SJSA1 (cell line): Measurements from ENCODE around the gene PRMT9. TPM values are rescaled to one million over a fixed set of nuclear protein-coding genes. Genes with fewer than 3 reads are reported as not detected.

Experiments used
- DNase-seq, 2 experiments: peaks; one replicate each; pipeline ENCODE4 v3.0.0-alpha.2; 2015 to 2020; ENCODE audit warnings: low spot score in 2 of 2, low read depth in 1 of 2
- H3K27ac ChIP-seq: fragments of 250-450 bp; sonication (Bioruptor Pico); 2 replicates; pipeline ENCODE4 v1.5.1; 2020; ENCODE audit warnings: mild to moderate bottlenecking, moderate library complexity
- H3K27me3 ChIP-seq: fragments of 250-450 bp; sonication (Bioruptor Pico); replicated peaks from 2 replicates; pipeline ENCODE4 v1.5.1; 2020; ENCODE audit warnings: mild to moderate bottlenecking, moderate library complexity
- H3K36me3 ChIP-seq: fragments of 250-450 bp; sonication (Bioruptor Pico); 2 replicates; pipeline ENCODE4 v1.5.1; 2020; ENCODE audit warnings: mild to moderate bottlenecking
- H3K4me1 ChIP-seq: fragments of 250-450 bp; sonication (Bioruptor Pico); replicated peaks from 2 replicates; pipeline ENCODE4 v1.6.1; 2021; ENCODE audit warnings: mild to moderate bottlenecking
- H3K4me3 ChIP-seq: fragments of 250-450 bp; sonication (Bioruptor Pico); 2 replicates; pipeline ENCODE4 v1.5.1; 2020; ENCODE audit warnings: mild to moderate bottlenecking
- H3K9me3 ChIP-seq: fragments of 250-450 bp; sonication (Bioruptor Pico); replicated peaks from 2 replicates; pipeline ENCODE4 v1.5.1; 2020; ENCODE audit warnings: mild to moderate bottlenecking
- total RNA-seq: library from RNA; depleted of rRNA; stranded (reverse); fragments of >200 nt; shearing (Covaris generic); gene quantifications from 2 replicates; pipeline ENCODE4 v1.2.3, GENCODE V29; 2014; rRNA removed

PRMT9 gene
- 7.4 and 7.8 TPM in 2 replicates for total RNA-seq

DNA sequence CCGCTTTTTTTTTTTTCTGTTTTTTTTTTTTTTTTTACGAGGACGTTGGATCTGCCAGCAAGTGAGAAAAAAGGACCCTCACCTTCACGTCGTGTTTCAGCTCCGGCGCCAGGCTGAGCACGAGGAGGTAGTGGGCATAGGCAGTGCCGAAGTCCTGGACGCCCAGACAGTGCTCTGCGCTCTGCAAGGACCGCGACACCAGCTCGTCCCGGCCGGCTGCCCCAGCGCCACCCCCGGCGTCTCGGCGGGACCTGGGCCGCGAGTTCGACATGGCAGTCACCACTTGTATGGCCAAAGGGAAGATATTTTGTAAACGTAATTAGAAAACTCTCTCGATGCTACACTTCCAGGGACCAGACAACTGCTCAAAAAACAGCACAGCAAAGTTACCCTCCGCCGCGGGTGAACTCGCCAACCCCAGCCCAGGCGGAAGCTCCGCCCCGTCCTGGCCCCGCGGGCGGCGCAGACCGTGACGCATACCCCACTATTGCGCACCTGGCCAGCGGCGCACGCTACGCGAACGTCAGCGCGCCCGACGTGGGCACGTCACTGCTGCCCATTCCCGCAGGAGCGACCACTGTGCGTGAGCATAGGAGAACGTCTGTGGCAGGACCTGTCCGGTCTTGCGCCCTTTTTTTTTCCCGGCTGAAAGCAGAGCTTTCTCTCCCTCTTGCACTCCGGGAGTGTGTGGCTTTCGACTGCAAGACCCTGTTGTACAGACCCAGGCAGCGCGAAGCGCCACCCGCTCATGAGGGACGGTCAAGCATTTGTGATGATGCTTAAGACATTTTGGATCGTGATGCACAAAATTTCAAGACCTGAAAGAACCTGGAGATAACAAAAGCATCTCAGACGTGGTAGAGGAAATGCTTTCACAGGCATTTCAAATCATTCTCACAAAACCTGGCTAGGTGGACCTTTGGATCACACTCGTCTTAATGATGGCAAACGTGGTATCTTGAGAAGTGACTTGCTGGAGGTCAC, at the start of gene PRMT9:
PRMT9 (minus strand) TSS at position 447 of the 984 bp plus-strand sequence; CDS start at position 271, 176 bp downstream.
- Histone ChIP-seq H3K4me1 (peaks cover 9% of the 10 kb centered on the region), H3K27me3 (no peaks in the 10 kb centered on the region), H3K36me3 (no peaks in the 10 kb centered on the region), H3K4me3 (peak within 1 kb of the TSS; percentile 66), H3K9me3 (no peaks in the 10 kb centered on the region), H3K27ac (peak within 1 kb of the TSS; percentile 31)
- peak; percentile 87 for DNase-seq

DNA sequence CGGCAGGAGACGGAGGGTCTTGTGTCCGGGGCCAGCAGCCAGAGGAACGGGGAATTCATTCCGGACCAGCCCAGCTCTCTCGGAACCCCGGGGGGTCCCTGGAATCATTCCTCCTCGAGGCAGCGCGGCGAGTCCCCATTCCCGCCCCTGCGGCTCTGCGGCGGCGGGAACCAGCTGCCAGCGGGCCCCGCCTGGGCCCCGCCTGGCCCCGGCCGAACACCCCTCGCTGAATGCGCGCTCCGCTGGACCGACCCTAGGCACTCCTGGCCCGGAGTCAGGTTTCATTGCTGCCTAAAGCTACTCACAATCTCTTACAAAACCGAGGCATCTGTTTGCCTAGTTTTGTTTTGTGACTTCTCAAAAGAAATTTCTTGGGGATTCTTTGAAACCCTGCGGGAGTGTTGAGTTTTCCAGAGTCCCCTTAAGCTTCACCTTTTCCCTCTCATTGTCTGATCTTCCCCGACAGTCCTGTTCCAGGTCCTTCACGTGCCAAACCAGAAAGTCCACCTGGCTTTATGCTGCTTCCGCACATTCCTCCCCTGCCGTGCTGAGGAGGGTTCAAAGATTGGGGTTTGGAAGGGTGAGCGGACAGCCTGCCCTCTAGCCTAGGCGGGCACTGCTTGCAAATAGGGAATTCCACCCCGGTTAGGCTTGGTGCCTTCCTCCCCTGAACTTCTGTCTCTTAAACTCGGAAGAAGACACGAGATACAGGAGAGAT, 48.7 kb upstream of the PRMT9 start:
- peak overlapping the region; percentile 73 for H3K27ac ChIP-seq
- no peaks in the 10 kb centered on the region for H3K27me3 ChIP-seq
- DNase-seq, result peak in 1 of 2 experiments; percentile 52
- H3K9me3 ChIP-seq, result no peaks in the 10 kb centered on the region
- peak overlapping the region; percentile 91 for H3K4me3 ChIP-seq
- H3K4me1 ChIP-seq, result peaks cover 49% of the 10 kb centered on the region
- peaks cover 6% of the 10 kb centered on the region for H3K36me3 ChIP-seq

DNA sequence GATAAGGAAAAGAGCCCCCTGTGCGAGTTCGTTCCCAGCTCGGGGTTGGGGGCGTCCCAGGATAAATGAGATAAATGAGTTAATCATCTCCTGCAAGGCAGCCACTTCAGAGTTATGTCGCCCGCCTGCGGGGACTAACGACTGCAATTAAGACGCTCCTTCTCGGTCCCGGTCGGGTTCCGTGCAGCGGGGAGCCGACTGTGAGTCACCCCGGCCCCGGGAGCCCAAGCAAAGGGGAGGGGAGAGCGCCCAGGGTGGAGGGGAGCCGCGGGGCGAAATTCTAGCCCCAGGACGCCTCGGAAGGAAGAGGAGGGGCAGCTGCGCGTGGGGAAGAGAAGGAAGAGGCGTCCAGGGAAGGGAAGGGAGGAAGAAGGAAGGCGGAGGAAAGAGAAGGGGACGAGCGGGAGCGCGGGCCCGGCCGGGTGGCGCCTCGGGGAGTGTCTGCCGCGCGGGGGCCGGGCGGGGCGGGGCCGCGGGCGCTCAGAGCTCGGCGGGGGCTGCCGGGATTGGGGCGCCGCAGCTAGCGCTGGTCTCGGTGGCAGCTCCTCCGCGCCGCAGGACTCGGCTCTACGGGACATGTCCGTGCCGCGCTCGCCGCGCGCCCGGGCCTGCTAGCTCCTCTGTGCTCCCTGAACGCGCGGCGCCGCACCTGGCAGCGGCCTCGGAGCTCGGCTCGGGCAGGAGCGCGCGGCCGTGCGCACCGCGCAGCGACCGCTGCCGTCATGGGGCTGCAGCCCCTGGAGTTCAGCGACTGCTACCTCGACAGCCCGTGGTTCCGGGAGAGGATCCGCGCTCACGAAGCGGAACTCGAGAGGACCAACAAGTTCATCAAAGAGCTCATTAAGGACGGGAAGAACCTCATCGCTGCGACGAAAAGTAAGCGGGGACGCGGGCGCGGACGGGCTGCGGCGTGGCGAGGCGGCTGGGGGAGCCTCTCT, 47.9 kb upstream of the PRMT9 start, which contains the start of gene ARHGAP10:
ARHGAP10 (plus strand) TSS at position 509 of the 938 bp plus-strand sequence; CDS start at position 723, 214 bp downstream.
- peak within 1 kb of the TSS; percentile 73 for H3K27ac ChIP-seq
- H3K9me3 ChIP-seq, result no peaks in the 10 kb centered on the region
- H3K4me1 ChIP-seq, result peaks cover 40% of the 10 kb centered on the region
- H3K36me3 ChIP-seq, result peaks cover 6% of the 10 kb centered on the region
- H3K27me3 ChIP-seq, result no peaks in the 10 kb centered on the region
- peak within 1 kb of the TSS; percentile 91 for H3K4me3 ChIP-seq
- DNase-seq, result peak; percentile 88

DNA sequence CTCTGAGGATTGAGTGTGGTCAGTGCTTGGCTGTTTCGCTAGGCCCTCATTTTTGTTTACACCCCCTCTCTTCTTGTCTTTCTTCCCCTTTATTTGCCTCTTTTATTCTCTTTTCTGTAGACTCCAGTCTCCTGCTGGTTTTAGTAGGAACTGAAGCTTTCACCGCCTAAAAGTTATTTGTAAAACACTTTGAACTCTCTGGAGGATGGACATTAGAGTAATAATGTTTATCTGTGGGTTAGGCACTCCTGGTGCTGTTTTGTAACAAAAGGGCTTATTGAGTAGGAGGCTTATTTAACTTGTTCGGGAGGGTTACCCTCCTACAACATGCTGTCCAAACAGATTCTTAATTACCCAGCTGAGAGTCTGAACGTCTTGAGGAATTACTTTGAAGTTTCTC, 46.4 kb upstream of the PRMT9 start:
- no peak for DNase-seq

DNA sequence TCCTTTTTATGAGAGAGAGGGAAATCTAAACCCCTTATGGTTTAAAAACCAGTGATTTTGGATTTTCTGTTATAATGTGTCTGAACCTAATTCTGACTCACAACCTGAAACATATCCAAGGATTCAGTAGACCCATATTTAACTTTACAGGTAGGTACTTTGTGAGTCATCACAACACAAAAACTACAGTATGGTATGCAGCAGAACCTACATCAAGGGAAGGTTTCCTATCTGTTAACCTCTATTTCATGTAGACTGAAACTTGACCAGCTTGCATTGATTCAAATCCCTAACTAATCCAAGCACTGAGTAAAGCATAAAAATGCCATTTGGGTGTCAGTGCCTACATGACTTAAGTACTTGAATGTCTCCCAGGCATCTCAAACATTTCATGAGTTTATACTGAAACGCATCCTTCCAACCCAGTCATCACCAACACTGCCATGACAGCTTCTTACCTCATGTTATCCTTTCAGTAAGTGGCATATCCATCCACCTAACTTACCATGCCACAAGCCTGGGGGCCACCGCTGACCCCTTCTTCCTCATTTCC, 43.6 kb upstream of the PRMT9 start:
- H3K9me3 ChIP-seq, result no peaks in the 10 kb centered on the region
- H3K36me3 ChIP-seq, result peaks cover 6% of the 10 kb centered on the region
- H3K4me3 ChIP-seq, result no peak overlapping the region
- H3K27me3 ChIP-seq, result no peaks in the 10 kb centered on the region
- H3K4me1 ChIP-seq, result peaks cover 6% of the 10 kb centered on the region
- H3K27ac ChIP-seq, result no peak overlapping the region
- no peak for DNase-seq

More for the DNA sequence above, 46.4 kb upstream of the PRMT9 start:
- Histone ChIP-seq H3K27me3 (no peaks in the 10 kb centered on the region), H3K4me3 (no peak overlapping the region), H3K27ac (no peak overlapping the region), H3K36me3 (peaks cover 6% of the 10 kb centered on the region), H3K4me1 (peaks cover 27% of the 10 kb centered on the region), H3K9me3 (no peaks in the 10 kb centered on the region)

DNA sequence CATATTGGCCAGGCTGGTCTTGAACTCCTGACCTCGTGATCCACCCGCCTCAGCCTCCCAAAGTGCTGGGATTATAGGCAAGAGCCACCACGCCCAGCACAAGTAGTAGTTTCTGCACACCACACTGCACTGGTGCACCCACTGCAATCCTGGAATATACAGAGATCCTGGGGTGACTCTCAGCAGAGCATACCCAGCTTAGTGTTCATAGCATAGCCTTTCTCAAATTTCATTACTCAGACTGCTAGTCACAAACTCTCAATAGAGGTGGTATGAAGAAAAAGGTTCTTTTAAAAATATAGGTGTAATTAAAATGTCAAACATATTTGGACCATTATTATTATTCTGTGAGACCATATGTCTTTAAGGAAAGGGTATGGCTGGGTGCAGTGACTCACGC, 41.7 kb upstream of the PRMT9 start:
- H3K4me1 ChIP-seq, result no peaks in the 10 kb centered on the region; the same call in 1 of the 2 replicates
- no peaks in the 10 kb centered on the region for H3K9me3 ChIP-seq
- H3K27ac ChIP-seq, result no peak overlapping the region
- H3K4me3 ChIP-seq, result no peak overlapping the region
- no peaks in the 10 kb centered on the region for H3K36me3 ChIP-seq
- DNase-seq, result no peak
- H3K27me3 ChIP-seq, result no peaks in the 10 kb centered on the region

DNA sequence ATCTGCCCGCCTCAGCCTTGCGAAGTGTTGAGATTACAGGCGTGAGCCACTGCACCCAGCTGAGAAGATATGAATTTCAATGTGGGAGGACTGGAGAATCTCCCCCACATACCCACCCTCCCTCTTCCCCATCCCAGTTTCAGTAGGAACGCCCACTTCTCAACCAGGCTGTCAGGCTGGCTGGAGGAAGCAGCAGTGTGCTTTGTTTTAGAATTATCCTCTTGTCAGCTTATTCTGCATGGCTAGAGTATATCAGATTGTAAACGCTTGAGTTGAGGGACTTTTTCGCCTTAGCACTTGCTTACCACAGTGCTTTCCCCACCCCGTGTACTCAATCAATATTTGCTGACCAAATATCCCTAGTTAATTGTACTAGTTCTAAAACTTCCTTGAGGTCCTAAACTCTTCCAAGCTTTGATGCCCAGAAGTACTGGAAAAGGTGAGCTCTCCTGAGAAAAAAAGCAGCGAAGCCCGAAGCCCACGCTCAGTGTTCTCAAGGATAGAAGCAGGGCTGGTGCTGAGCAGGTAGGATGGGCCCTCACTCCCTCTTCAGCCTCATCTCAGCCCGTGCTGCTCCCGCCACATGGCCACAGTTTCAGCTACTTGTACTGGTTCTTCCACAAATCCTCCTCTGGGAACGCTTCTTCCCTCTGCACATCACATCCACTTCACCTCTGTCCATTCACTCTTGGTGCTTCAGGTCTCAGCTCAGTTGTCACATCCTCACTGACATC, 40.7 kb upstream of the PRMT9 start:
- Histone ChIP-seq H3K27ac (no peak overlapping the region), H3K9me3 (no peaks in the 10 kb centered on the region), H3K4me3 (no peak overlapping the region), H3K4me1 (no peaks in the 10 kb centered on the region), H3K27me3 (no peaks in the 10 kb centered on the region), H3K36me3 (no peaks in the 10 kb centered on the region)
- no peak for DNase-seq

DNA sequence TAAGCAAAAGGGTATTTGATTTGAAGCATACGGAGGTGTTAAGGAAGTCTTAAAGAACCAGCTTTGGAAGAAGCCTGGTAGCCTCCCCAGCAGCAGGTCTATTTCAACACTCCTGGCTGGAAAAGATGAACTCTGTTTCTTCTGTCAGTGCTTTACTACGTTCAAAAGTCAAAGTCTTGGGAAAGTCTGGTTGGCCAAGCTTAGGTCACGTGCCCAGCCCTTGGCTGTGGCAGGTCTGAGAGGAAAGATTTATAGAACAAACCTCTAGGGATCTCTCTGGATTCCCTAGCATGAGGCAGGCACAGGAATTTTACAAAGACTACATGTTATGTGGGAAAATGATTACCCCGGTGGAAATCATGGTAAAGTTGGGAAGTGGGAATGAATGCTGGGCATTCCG, 39.4 kb upstream of the PRMT9 start:
- DNase-seq, result no peak
- Histone ChIP-seq H3K4me3 (no peak overlapping the region), H3K9me3 (no peaks in the 10 kb centered on the region), H3K27me3 (no peaks in the 10 kb centered on the region), H3K36me3 (no peaks in the 10 kb centered on the region), H3K4me1 (no peaks in the 10 kb centered on the region), H3K27ac (no peak overlapping the region)

DNA sequence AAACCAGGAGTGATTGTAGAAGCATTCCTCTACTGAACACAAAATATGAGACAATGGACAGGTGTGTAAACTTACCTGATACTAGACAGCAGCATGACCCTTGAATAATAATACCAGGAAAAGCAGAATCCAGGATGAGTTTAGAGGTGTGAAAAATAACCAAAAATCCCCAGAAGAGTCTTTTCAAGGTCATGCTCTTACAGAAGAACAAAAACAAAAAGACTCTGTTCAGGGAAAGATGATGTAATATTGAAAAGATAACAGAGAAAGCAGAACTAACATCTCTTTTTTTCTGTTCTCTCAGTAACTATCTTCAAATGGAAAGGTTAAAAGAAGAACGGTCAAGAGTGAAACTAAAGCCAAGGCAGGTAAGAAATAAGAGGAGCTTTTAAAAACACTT, 33.9 kb upstream of the PRMT9 start:
- H3K9me3 ChIP-seq, result no peaks in the 10 kb centered on the region
- H3K4me1 ChIP-seq, result peaks cover 20% of the 10 kb centered on the region
- H3K4me3 ChIP-seq, result no peak overlapping the region
- no peak overlapping the region for H3K27ac ChIP-seq
- no peak for DNase-seq
- no peaks in the 10 kb centered on the region for H3K27me3 ChIP-seq
- no peaks in the 10 kb centered on the region for H3K36me3 ChIP-seq

DNA sequence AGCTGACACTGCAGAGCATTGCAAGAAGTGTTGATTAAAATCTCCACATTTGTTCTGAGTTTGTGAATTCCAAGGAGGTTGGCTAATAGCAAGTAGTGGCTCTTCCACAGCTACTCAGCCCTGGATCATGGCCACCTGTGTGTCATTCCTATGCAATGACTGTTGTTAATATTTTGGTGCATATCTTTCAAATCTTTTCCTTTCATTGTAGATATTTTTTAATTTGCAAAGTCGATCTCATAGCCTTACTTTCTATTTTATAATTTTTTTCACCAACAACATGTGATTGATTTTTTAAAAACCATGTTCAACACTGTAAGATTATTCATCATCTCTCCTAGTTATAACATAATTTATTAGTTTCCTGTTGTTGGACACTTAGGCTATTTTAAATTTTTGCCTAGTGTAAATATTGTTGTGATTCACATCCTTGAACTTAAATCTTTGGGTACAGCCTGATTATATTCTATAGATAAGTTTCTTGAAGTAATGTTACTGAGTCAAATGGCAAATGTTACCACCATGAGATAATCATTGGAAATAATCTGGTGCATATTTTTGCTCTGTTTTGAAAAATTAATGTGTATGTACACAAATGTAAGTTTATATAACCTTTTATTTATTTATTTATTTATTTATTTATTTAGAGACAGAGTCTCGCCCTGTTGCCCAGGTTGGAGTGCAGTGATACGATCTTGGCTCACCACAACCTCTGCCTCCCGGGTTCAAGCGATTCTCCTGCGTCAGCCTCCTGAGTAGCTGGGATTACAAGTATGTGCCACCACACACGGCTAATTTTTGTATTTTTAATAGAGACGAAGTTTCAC, 30.8 kb upstream of the PRMT9 start:
- Histone ChIP-seq H3K4me1 (peaks cover 27% of the 10 kb centered on the region), H3K36me3 (no peaks in the 10 kb centered on the region), H3K27me3 (no peaks in the 10 kb centered on the region), H3K9me3 (no peaks in the 10 kb centered on the region), H3K27ac (no peak overlapping the region), H3K4me3 (no peak overlapping the region)
- DNase-seq, result peak in 1 of 2 experiments; percentile 40

DNA sequence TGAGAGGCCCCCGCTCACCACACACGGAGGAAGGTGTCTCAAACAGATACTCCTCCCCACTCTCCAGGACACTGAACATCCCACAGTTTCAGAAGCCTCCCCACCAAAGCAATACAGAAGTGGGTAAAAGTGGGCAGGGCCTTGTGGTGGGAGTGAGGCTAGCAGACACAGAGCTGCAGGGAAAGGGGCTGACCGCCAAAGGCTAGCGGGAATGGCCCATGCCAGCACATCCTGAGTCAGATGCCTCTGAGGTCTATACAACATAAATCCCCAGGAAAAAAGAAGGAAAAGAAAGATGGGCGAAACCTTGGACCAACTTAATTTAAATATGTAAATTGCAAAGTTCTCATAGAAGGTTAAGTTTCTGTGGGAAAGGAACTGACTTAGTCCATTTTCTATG, 26.0 kb upstream of the PRMT9 start:
- Histone ChIP-seq H3K4me1 (peaks cover 31% of the 10 kb centered on the region), H3K36me3 (no peaks in the 10 kb centered on the region), H3K9me3 (no peaks in the 10 kb centered on the region), H3K27ac (no peak overlapping the region), H3K27me3 (no peaks in the 10 kb centered on the region), H3K4me3 (no peak overlapping the region)
- DNase-seq, result peak; percentile 52 to 79
